Right lung (tissue), 5 donors: Measurements from ENCODE around the gene AKNA. TPM values are rescaled to one million over a fixed set of nuclear protein-coding genes. Genes with fewer than 3 reads are reported as not detected.

ENCODE experiments used
- DNase-seq, 2 donors: peaks; one replicate each; pipeline ENCODE4 v3.0.0-alpha.2; 2013
- polyA plus RNA-seq, 5 donors: library from polyadenylated mRNA; unstranded; fragments of 120-200 nt; gene quantifications; one replicate each; pipeline versions ENCODE4 v1.2.1 to v1.2.3, GENCODE V29; 2013; ENCODE audit warnings: inconsistent platforms in 1 of 5, low replicate concordance in 1 of 5; ENCODE audit not compliant: insufficient read length in 5 of 5, insufficient read depth in 1 of 5

Gene AKNA
- polyA plus RNA-seq, 5 donors: 29.3 to 38.6 (median 31.2) TPM

- DNase-seq: no peak
These were observed 9.6 kb upstream of the AKNA start for GRCh38 chr9:114397219-114397847.

- peak; percentile 92 to 95 for DNase-seq
These were observed 8.9 kb upstream of the AKNA start for GRCh38 chr9:114396558-114397218.

GRCh38 chr9:114395768-114396167 is 8.0 kb upstream of the AKNA start:
- DNase-seq: no peak

GRCh38 chr9:114395334-114395617 is 7.5 kb upstream of the AKNA start:
- DNase-seq: no peak

GRCh38 chr9:114394523-114395333 is 6.9 kb upstream of the AKNA start:
- DNase-seq: peak; percentile 88

- DNase-seq: peak; percentile 41 to 48
These were observed 4.9 kb upstream of the AKNA start for GRCh38 chr9:114392749-114393112.

GRCh38 chr9:114390952-114391351 is 3.2 kb upstream of the AKNA start:
- no peak for DNase-seq

- no peak for DNase-seq
These were observed 2.0 kb upstream of the AKNA start for GRCh38 chr9:114389612-114390368.

- no peak for DNase-seq
These were observed 1.1 kb upstream of the AKNA start for GRCh38 chr9:114388764-114389375.

GRCh38 chr9:114388357-114388682 is 538 bp upstream of the AKNA start:
- no peak for DNase-seq

- no peak for DNase-seq
These were observed 699 bp downstream of the AKNA start for GRCh38 chr9:114386886-114387679.

- no peak for DNase-seq
These were observed 1.4 kb downstream of the AKNA start for GRCh38 chr9:114386361-114386885.

GRCh38 chr9:114385397-114386181 is 2.2 kb downstream of the AKNA start:
- DNase-seq: no peak

GRCh38 chr9:114384836-114385396 is 2.9 kb downstream of the AKNA start:
- DNase-seq: no peak

- DNase-seq: no peak
These were observed 3.4 kb downstream of the AKNA start for GRCh38 chr9:114384341-114384740.

- no peak for DNase-seq
These were observed 4.1 kb downstream of the AKNA start for GRCh38 chr9:114383521-114384231.

- DNase-seq: no peak
These were observed 4.9 kb downstream of the AKNA start for GRCh38 chr9:114382699-114383520.

- DNase-seq: no peak
These were observed 8.9 kb downstream of the AKNA start for GRCh38 chr9:114378883-114379282.
